WTC11 (cell line): ENCODE measurements around the gene SYTL5.

ENCODE experiments used
- FOXJ3 ChIP-seq: sonication (generic); formaldehyde crosslinking; IDR thresholded peaks from 2 replicates; pipeline ENCODE4 v1.9.0; 2021; ENCODE audit warnings: missing genetic modification reagents, mild to moderate bottlenecking, borderline replicate concordance
- JAZF1 ChIP-seq: fragments of 250-450 bp; sonication (Bioruptor Pico); IDR thresholded peaks from 2 replicates; pipeline ENCODE4 v1.9.0; 2021; ENCODE audit warnings: moderate library complexity, mild to moderate bottlenecking, inconsistent platforms
- MYBL2 ChIP-seq: sonication (generic); formaldehyde crosslinking; IDR thresholded peaks from 2 replicates; pipeline ENCODE4 v1.8.1; 2023; ENCODE audit warnings: mild to moderate bottlenecking, moderate library complexity, missing genetic modification reagents
- TF ChIP-seq, protein P1 (sequence below): sonication (generic); formaldehyde crosslinking; IDR thresholded peaks from 2 replicates; pipeline ENCODE4 v1.8.1; 2023; ENCODE audit warnings: mild to moderate bottlenecking, missing genetic modification reagents, moderate library complexity
- TF ChIP-seq, protein P2 (sequence below): fragments of 200-600 bp; IDR thresholded peaks from 2 replicates; pipeline ENCODE4 v1.8.0; 2022; ENCODE audit warnings: antibody characterized with exemption
- TF ChIP-seq, protein P3 (sequence below): sonication (generic); formaldehyde crosslinking; IDR thresholded peaks from 2 replicates; pipeline ENCODE4 v1.8.1; 2022; ENCODE audit warnings: mild to moderate bottlenecking, moderate library complexity, missing genetic modification reagents

DNA sequence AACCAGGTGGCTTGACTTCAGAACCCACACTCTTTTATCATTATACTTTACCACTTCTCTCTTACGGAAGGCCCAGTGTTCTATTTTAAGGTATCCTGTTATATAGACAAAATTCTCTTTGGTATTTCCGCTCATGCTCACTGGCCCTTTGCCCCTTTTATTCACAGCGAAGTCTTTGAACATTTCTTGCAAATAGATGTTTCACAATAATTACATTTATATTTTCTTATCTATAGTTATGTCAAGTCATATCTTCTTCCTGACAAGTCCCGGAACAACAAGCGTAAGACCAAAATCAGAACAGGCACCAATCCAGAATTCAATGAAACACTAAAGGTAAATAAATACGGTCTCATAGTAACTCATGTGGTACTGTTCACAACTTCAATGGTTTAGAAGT, 102.0 kb downstream of the SYTL5 start:
- TF ChIP-seq, protein P1, sequence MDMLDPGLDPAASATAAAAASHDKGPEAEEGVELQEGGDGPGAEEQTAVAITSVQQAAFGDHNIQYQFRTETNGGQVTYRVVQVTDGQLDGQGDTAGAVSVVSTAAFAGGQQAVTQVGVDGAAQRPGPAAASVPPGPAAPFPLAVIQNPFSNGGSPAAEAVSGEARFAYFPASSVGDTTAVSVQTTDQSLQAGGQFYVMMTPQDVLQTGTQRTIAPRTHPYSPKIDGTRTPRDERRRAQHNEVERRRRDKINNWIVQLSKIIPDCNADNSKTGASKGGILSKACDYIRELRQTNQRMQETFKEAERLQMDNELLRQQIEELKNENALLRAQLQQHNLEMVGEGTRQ: no peak
- TF ChIP-seq MYBL2 (CRISPR knock-in tag) (no peak), JAZF1 (no peak), FOXJ3 (CRISPR knock-in tag) (no peak)
- TF ChIP-seq, protein P2, sequence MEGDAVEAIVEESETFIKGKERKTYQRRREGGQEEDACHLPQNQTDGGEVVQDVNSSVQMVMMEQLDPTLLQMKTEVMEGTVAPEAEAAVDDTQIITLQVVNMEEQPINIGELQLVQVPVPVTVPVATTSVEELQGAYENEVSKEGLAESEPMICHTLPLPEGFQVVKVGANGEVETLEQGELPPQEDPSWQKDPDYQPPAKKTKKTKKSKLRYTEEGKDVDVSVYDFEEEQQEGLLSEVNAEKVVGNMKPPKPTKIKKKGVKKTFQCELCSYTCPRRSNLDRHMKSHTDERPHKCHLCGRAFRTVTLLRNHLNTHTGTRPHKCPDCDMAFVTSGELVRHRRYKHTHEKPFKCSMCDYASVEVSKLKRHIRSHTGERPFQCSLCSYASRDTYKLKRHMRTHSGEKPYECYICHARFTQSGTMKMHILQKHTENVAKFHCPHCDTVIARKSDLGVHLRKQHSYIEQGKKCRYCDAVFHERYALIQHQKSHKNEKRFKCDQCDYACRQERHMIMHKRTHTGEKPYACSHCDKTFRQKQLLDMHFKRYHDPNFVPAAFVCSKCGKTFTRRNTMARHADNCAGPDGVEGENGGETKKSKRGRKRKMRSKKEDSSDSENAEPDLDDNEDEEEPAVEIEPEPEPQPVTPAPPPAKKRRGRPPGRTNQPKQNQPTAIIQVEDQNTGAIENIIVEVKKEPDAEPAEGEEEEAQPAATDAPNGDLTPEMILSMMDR: no peak
- TF ChIP-seq, protein P3, sequence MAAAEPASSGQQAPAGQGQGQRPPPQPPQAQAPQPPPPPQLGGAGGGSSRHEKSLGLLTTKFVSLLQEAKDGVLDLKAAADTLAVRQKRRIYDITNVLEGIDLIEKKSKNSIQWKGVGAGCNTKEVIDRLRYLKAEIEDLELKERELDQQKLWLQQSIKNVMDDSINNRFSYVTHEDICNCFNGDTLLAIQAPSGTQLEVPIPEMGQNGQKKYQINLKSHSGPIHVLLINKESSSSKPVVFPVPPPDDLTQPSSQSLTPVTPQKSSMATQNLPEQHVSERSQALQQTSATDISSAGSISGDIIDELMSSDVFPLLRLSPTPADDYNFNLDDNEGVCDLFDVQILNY (CRISPR knock-in tag): no peak
